K562 (cell line): ENCODE measurements around the gene NRXN3. TPM values are rescaled to one million over a fixed set of nuclear protein-coding genes. Genes with fewer than 3 reads are reported as not detected.

ENCODE experiments used
- ATAC-seq: fragments of 200-7000 bp; cut with Tn5 transposase; 3 replicates; pipeline ENCODE4 v1.9.1; 2020; ENCODE audit warnings: moderate library complexity
- BruUV-seq: library from RNA; stranded (reverse); fragments of 400-500 nt; replicated peaks from 2 replicates; lab custom pipeline; 2021; lab: Mats Ljungman, UMichigan
- CTCF ChIA-PET: fragments of 300-600 bp; formaldehyde crosslinking; extraction: SDS; loops from one replicate; lab custom pipeline; 2021; ENCODE audit warnings: low intra/inter-chr PET ratio; lab: Yijun Ruan, JAX
- POLR2A ChIA-PET: fragments of 300-600, 350-650 bp; sonication (Branson Sonifier 250); formaldehyde crosslinking; extraction: SDS; loops from one replicate; lab custom pipeline; 2021; ENCODE audit warnings: antibody characterized with exemption, inconsistent platforms; lab: Yijun Ruan, JAX
- DNase-seq, 4 experiments: peaks; one replicate each; pipeline versions ENCODE4 v3.0.0 to v3.0.0-alpha.2; 2011 to 2018; ENCODE audit warnings: low spot score in 3 of 4, mixed read lengths in 3 of 4; ENCODE audit errors: extremely low read depth in 1 of 4
- FAIRE-seq: peaks from 2 replicates; lab custom pipeline; 2011; peaks lifted over from hg19 to GRCh38; lab: Jason Lieb, UNC
- H2AFZ ChIP-seq: 2 replicates; pipeline ENCODE4 v1.6.0; 2011; ENCODE audit warnings: low read depth, low read length, control low read depth, inconsistent platforms
- H3K27ac ChIP-seq: fragments of 200-600 bp; 3 replicates; pipeline ENCODE4 v1.8.0; 2011; ENCODE audit warnings: low read depth, mild to moderate bottlenecking, control low read depth, inconsistent platforms, low read length, moderate library complexity, mixed read lengths; ENCODE audit errors: extremely low read depth
- H3K27me3 ChIP-seq, 2 experiments: fragments of 300-600 bp in 1 of 2; 2 replicates in 1 of 2; 3 replicates in 1 of 2; pipeline versions ENCODE4 v1.6.0 to v1.8.0; 2011; ENCODE audit warnings: inconsistent platforms in 2 of 2, low read length in 2 of 2, mild to moderate bottlenecking in 1 of 2, mixed read lengths in 1 of 2, moderate library complexity in 1 of 2; ENCODE audit not compliant: control insufficient read depth in 2 of 2, insufficient read depth in 2 of 2
- H3K36me3 ChIP-seq: fragments of 300-600 bp; 3 replicates; pipeline ENCODE4 v1.8.0; 2011; ENCODE audit warnings: mild to moderate bottlenecking, low read length, inconsistent platforms; ENCODE audit not compliant: control insufficient read depth, insufficient read depth
- H3K4me1 ChIP-seq, 2 experiments: fragments of 200-600 bp in 1 of 2; replicated peaks in 1 of 2; 2 replicates in 1 of 2; 3 replicates in 1 of 2; pipeline versions ENCODE4 v1.5.1 to v1.8.0; 2011; ENCODE audit warnings: inconsistent platforms in 2 of 2, low read length in 2 of 2, mild to moderate bottlenecking in 1 of 2, mixed read lengths in 1 of 2, moderate library complexity in 1 of 2; ENCODE audit not compliant: control insufficient read depth in 2 of 2, insufficient read depth in 2 of 2
- H3K4me2 ChIP-seq: 2 replicates; pipeline ENCODE4 v1.6.1; 2011; ENCODE audit warnings: low read length, control low read depth, inconsistent platforms, mixed read lengths; ENCODE audit not compliant: insufficient read depth
- H3K4me3 ChIP-seq: fragments of 200-600 bp; sonication (generic), shearing (Covaris generic); 2 replicates; pipeline ENCODE4 v1.5.1; 2016; ENCODE audit warnings: control low read depth, inconsistent platforms
- H3K79me2 ChIP-seq: fragments of 200-600 bp; 3 replicates; pipeline ENCODE4 v1.8.0; 2011; ENCODE audit warnings: low read length, inconsistent platforms; ENCODE audit not compliant: control insufficient read depth, insufficient read depth
- H3K9ac ChIP-seq, 2 experiments: 2 replicates each; pipeline versions ENCODE4 v1.6.0 to v1.6.1; 2011; ENCODE audit warnings: low read depth in 2 of 2, low read length in 2 of 2, control low read depth in 1 of 2, inconsistent platforms in 1 of 2, mild to moderate bottlenecking in 1 of 2, mixed read lengths in 1 of 2; ENCODE audit not compliant: insufficient read depth in 1 of 2
- H3K9me1 ChIP-seq: one replicate; pipeline ENCODE4 v1.6.0; 2011; ENCODE audit warnings: inconsistent platforms, mild to moderate bottlenecking, low read length, moderate library complexity; ENCODE audit not compliant: control insufficient read depth, insufficient read depth
- H3K9me3 ChIP-seq: replicated peaks from 2 replicates; pipeline ENCODE4 v1.5.1; 2011; ENCODE audit warnings: low read depth, low read length, inconsistent platforms; ENCODE audit not compliant: control insufficient read depth, insufficient read depth
- H4K20me1 ChIP-seq: replicated peaks from 2 replicates; pipeline ENCODE4 v1.6.1; 2011; ENCODE audit warnings: low read length, inconsistent platforms, mixed read lengths; ENCODE audit not compliant: control insufficient read depth, insufficient read depth
- CEBPB ChIP-seq: fragments of 450-650 bp; IDR thresholded peaks from 2 replicates; pipeline ENCODE4 v1.6.1; 2016; ENCODE audit warnings: missing genetic modification characterization, missing compliant biosample characterization
- DEAF1 ChIP-seq: fragments of 450-650 bp; formaldehyde crosslinking; IDR thresholded peaks from 2 replicates; pipeline ENCODE4 v1.4.0; 2020; ENCODE audit warnings: mild to moderate bottlenecking, moderate library complexity
- ETV5 ChIP-seq: sonication (generic); formaldehyde crosslinking; IDR thresholded peaks from 2 replicates; pipeline ENCODE4 v1.4.0; 2020; ENCODE audit warnings: low read depth, mild to moderate bottlenecking, missing genetic modification reagents
- GABPB2 ChIP-seq: fragments of 250-450 bp; sonication (Bioruptor Pico); conservative IDR thresholded peaks from 2 replicates; pipeline ENCODE4 v1.5.1; 2021; ENCODE audit warnings: mild to moderate bottlenecking
- GTF2F1 ChIP-seq: IDR thresholded peaks from 2 replicates; pipeline ENCODE4 v1.6.1; 2011; ENCODE audit warnings: low read depth, low read length, improper control_type of control experiment
- HDAC8 ChIP-seq: fragments of 450-650 bp; IDR thresholded peaks from 2 replicates; pipeline ENCODE4 v1.6.1; 2016; ENCODE audit warnings: mild to moderate bottlenecking, missing genetic modification characterization, moderate library complexity, missing compliant biosample characterization
- HNRNPH1 ChIP-seq: fragments of 200-400 bp; formaldehyde crosslinking; optimal IDR thresholded peaks from 2 replicates; pipeline ENCODE3; 2017; ENCODE audit warnings: low read depth, mild to moderate bottlenecking, low read length, moderate library complexity
- HNRNPL ChIP-seq: fragments of 200-400 bp; formaldehyde crosslinking; IDR thresholded peaks from 2 replicates; pipeline ENCODE4 v1.6.1; 2017; ENCODE audit warnings: low read depth, mild to moderate bottlenecking, low read length
- MAFG ChIP-seq: fragments of 450-650 bp; conservative IDR thresholded peaks from 2 replicates; pipeline ENCODE4 v1.6.1; 2016; ENCODE audit warnings: missing genetic modification characterization, missing compliant biosample characterization
- RBBP5 ChIP-seq: fragments of 200-600 bp; sonication (generic); IDR thresholded peaks from 2 replicates; pipeline ENCODE4 v1.6.1; 2012; ENCODE audit warnings: borderline replicate concordance, mild to moderate bottlenecking, low read length, control low read depth, inconsistent platforms; ENCODE audit not compliant: insufficient read depth, poor library complexity, severe bottlenecking
- SMAD1 ChIP-seq: fragments of 150-350 bp; IDR thresholded peaks from 2 replicates; pipeline ENCODE4 v1.6.1; 2014; ENCODE audit warnings: low read length, low read depth; ENCODE audit not compliant: partially characterized antibody
- SMARCC2 ChIP-seq: fragments of 450-650 bp; IDR thresholded peaks from 2 replicates; pipeline ENCODE4 v1.6.1; 2017; ENCODE audit warnings: antibody characterized with exemption, moderate library complexity, mild to moderate bottlenecking, low read depth
- SP2 ChIP-seq: IDR thresholded peaks from 2 replicates; pipeline ENCODE4 v1.6.1; 2011; ENCODE audit warnings: mild to moderate bottlenecking, low read depth, low read length, moderate library complexity; ENCODE audit not compliant: poor library complexity, severe bottlenecking; ENCODE audit errors: extremely low read depth
- SREBF1 ChIP-seq: fragments of 150-350 bp; IDR thresholded peaks from 2 replicates; pipeline ENCODE4 v1.6.1; 2014; ENCODE audit warnings: antibody characterized with exemption, low read depth, low read length, borderline replicate concordance
- TSHZ1 ChIP-seq: fragments of 250-450 bp; sonication (Bioruptor Pico); IDR thresholded peaks from 2 replicates; pipeline ENCODE4 v1.4.0; 2020; ENCODE audit warnings: mild to moderate bottlenecking, moderate library complexity
- ZBTB9 ChIP-seq: fragments of 450-650 bp; formaldehyde crosslinking; IDR thresholded peaks from 2 replicates; pipeline ENCODE4 v1.4.0; 2020; ENCODE audit warnings: mild to moderate bottlenecking, moderate library complexity
- WGBS: fragments of 100-300 bp; shearing (Covaris generic); methylation state at CpG from one replicate; pipeline ENCODE4 v1.1.6; 2016; ENCODE audit warnings: low coverage, mixed read lengths; ENCODE audit not compliant: insufficient coverage; ENCODE audit errors: missing lambda C conversion rate; 5-methylcytosine and 5-hydroxymethylcytosine counted together
- in situ Hi-C: fragments of 300-500 bp; cut with MboI; formaldehyde crosslinking; loops from 4 replicates; pipeline ENCODE4 v1.15.0; 2018; ENCODE audit warnings: inconsistent platforms, mixed read lengths
- intact Hi-C: fragments of 100-400 bp; cut with micrococcal nuclease; formaldehyde crosslinking; loops from 2 replicates; pipeline ENCODE4 v1.14.2; 2022
- polyA plus RNA-seq, 8 experiments: library from polyadenylated mRNA; depleted of rRNA in 4 of 8; stranded (reverse) in 5 of 8; unstranded in 3 of 8; fragments of >200 nt; fragmentation: Nextera tagmentation in 2 of 8; fragmentation: Illumina TruSeq in 1 of 8; extraction: Ambion mirVana in 2 of 8; extraction: Trizol in 1 of 8; gene quantifications; 2 replicates each; pipeline versions ENCODE4 v1.2.1 to v1.2.3, GENCODE V29; 2011 to 2014; ENCODE audit warnings: inconsistent platforms in 1 of 8, missing spikeins in 1 of 8
- total RNA-seq, 7 experiments: library from RNA; depleted of rRNA in 6 of 7; stranded (reverse); fragments of >200 nt in 6 of 7; fragmentation: Illumina TruSeq in 2 of 7; extraction: Trizol in 2 of 7; gene quantifications; 2 replicates each; pipeline versions ENCODE4 v1.2.1 to v1.2.3, GENCODE V29; 2011 to 2021; ENCODE audit warnings: low replicate concordance in 1 of 7

Gene NRXN3
- total and polyA plus RNA-seq, 9 of the 15 experiments (the other 6 are each of a cell fraction or from before 2014, with no cell fraction given), result 0.09 TPM; not detected in 8

- TF ChIP-seq TSHZ1, result no peak
- TF ChIP-seq, all 486 proteins: peak for 0
Measured at GRCh38 chr14:78840898-78841297, 670.7 kb downstream of the NRXN3 start (continued).

DNA sequence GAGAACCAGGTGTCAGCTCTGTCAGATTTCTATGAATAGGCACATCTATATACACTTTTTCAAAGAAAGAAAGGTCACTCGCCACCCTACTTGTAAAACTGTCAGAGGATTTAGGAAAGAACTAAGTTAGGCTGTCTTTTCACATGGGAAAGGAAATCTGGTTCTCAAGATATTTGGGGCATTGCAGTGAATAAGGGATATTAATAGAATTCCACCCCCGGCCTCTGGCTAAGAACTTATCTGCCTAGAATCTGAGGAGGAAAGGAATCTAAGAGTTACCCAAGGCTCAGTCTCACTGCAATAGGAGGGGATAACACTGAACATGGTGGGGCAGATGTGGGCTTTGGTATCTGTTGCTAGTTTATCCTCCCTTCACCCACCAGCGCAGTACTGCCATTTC is 677.6 kb downstream of the NRXN3 start:
- CTCF ChIA-PET, result no interaction called here
- intact Hi-C loops (no loop called here), in situ Hi-C loops (no loop called here)
- no TSS peak for BruUV-seq
- ATAC-seq, result no peak
- Histone ChIP-seq H4K20me1 (no peaks in the 10 kb centered on the region), H3K9me3 (no peaks in the 10 kb centered on the region), H3K4me2 (no peak overlapping the region), H3K79me2 (no peaks in the 10 kb centered on the region), H3K4me3 (no peak overlapping the region), H2AFZ (no peak overlapping the region), H3K9me1 (no peaks in the 10 kb centered on the region), H3K9ac (no peak overlapping the region), H3K27me3 (no peaks in the 10 kb centered on the region), H3K4me1 (no peaks in the 10 kb centered on the region), H3K27ac (no peak overlapping the region), H3K36me3 (no peaks in the 10 kb centered on the region)
- 6% methylated on average over 2 of the region's 3 CpGs for WGBS
- DNase-seq, result no peak
- POLR2A ChIA-PET, result no interaction called here
- no peak for FAIRE-seq
- TF ChIP-seq ETV5 (CRISPR knock-in tag), result no peak
- TF ChIP-seq GTF2F1, result no peak
- no peak for TF ChIP-seq SP2
- TF ChIP-seq ZBTB9 (CRISPR knock-in tag), result no peak
- TF ChIP-seq DEAF1, result no peak
- TF ChIP-seq MAFG (tag), result no peak
- no peak for TF ChIP-seq RBBP5
- no peak for TF ChIP-seq HNRNPL
- no peak for TF ChIP-seq SMAD1
- no peak for TF ChIP-seq GABPB2 (CRISPR knock-in tag)
- TF ChIP-seq CEBPB (tag), result no peak
- TF ChIP-seq HDAC8, result no peak
- TF ChIP-seq HNRNPH1, result no peak
- no peak for TF ChIP-seq SMARCC2
- TF ChIP-seq SREBF1, result no peak
